K562 (cell line): Measurements from ENCODE around the gene YBX2. TPM values are rescaled to one million over a fixed set of nuclear protein-coding genes. Genes with fewer than 3 reads are reported as not detected.

ENCODE experiments used
- NR1H2 ChIP-seq: sonication (generic); formaldehyde crosslinking; IDR thresholded peaks from 2 replicates; pipeline ENCODE4 v1.4.0; 2020; ENCODE audit warnings: mild to moderate bottlenecking, missing genetic modification reagents
- PCBP2 ChIP-seq: fragments of 200-400 bp; formaldehyde crosslinking; IDR thresholded peaks from 2 replicates; pipeline ENCODE4 v1.6.1; 2018; ENCODE audit warnings: low read length, low read depth, mild to moderate bottlenecking, moderate library complexity; ENCODE audit not compliant: poor library complexity, severe bottlenecking
- POLR3G ChIP-seq: IDR thresholded peaks from 2 replicates; pipeline ENCODE4 v1.6.1; 2011; ENCODE audit not compliant: insufficient read length, insufficient replicate concordance; ENCODE audit errors: extremely low read depth
- PTTG1 ChIP-seq: fragments of 450-650 bp; IDR thresholded peaks from 2 replicates; pipeline ENCODE4 v1.6.1; 2016; ENCODE audit warnings: low read depth, mild to moderate bottlenecking, missing genetic modification characterization, missing compliant biosample characterization
- ZNF354B ChIP-seq: fragments of 250-450 bp; sonication (Bioruptor Pico); IDR thresholded peaks from 2 replicates; pipeline ENCODE4 v1.4.0; 2020
- polyA plus RNA-seq, 8 experiments: library from polyadenylated mRNA; depleted of rRNA in 4 of 8; stranded (reverse) in 5 of 8; unstranded in 3 of 8; fragments of >200 nt; fragmentation: Nextera tagmentation in 2 of 8; fragmentation: Illumina TruSeq in 1 of 8; extraction: Ambion mirVana in 2 of 8; extraction: Trizol in 1 of 8; gene quantifications; 2 replicates each; pipeline versions ENCODE4 v1.2.1 to v1.2.3, GENCODE V29; 2011 to 2014; ENCODE audit warnings: inconsistent platforms in 1 of 8, missing spikeins in 1 of 8
- total RNA-seq, 7 experiments: library from RNA; depleted of rRNA in 6 of 7; stranded (reverse); fragments of >200 nt in 6 of 7; fragmentation: Illumina TruSeq in 2 of 7; extraction: Trizol in 2 of 7; gene quantifications; 2 replicates each; pipeline versions ENCODE4 v1.2.1 to v1.2.3, GENCODE V29; 2011 to 2021; ENCODE audit warnings: low replicate concordance in 1 of 7
- TF ChIP-seq, protein P1 (sequence below): fragments of 200-600 bp; sonication (generic); IDR thresholded peaks from one replicate; pipeline ENCODE4 v1.6.1; 2012; ENCODE audit warnings: mild to moderate bottlenecking, low read depth, low read length, inconsistent platforms
- TF ChIP-seq, protein P2 (sequence below): fragments of 450-650 bp; IDR thresholded peaks from 2 replicates; pipeline ENCODE4 v1.6.1; 2017; ENCODE audit warnings: antibody characterized with exemption
- TF ChIP-seq, protein P3 (sequence below): fragments of 450-650 bp; IDR thresholded peaks from 2 replicates; pipeline ENCODE4 v1.7.1; 2018; ENCODE audit warnings: mild to moderate bottlenecking, low read depth; ENCODE audit not compliant: partially characterized antibody

The YBX2 gene
- total and polyA plus RNA-seq, 9 of the 15 experiments (the other 6 are each of a cell fraction or from before 2014, with no cell fraction given): 0.03 to 0.59 (median 0.27) TPM; not detected in 6

DNA sequence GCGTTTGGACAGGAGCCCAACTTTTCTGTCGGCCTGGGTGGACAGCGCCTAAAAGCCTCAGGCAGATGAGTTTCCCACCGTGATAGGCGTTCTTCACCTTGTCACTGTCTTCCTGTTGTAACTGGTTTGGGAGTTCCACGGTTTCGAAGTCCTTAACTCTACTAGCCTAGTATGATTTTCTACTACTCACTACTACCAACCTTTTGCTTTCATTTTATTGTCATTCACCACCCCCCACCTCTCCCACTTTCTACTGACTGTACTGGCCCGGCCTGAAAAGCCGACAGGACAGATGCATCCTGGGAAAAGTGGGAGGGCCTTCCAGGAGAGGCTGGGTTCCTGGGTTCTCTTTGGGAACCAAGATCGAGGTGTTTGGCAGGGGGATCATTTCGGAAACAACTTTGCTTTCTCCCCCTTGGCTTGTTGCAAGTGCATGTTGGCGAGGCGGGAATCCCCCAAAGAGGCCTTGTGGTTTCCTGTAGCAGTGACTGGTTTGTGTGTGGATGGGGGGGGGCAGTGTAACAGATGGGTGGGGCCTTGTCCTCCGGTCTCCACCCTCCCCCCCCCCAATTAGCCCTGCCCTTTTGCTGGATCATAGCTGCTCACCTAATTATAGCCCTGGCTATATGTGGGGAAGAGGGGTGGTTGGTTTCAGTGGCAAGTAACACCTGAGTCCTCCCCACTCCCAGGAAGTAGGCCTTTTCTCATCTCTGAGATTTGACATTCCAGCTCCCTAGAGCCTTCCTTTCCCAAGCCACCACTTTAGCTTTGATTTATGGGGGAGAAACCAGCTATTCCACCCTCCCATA is 14.4 kb upstream of the YBX2 start (continued):
- TF ChIP-seq PTTG1 (no peak), POLR3G (no peak), NR1H2 (CRISPR knock-in tag) (no peak), PCBP2 (no peak), ZNF354B (CRISPR knock-in tag) (no peak)
- TF ChIP-seq, protein P1, sequence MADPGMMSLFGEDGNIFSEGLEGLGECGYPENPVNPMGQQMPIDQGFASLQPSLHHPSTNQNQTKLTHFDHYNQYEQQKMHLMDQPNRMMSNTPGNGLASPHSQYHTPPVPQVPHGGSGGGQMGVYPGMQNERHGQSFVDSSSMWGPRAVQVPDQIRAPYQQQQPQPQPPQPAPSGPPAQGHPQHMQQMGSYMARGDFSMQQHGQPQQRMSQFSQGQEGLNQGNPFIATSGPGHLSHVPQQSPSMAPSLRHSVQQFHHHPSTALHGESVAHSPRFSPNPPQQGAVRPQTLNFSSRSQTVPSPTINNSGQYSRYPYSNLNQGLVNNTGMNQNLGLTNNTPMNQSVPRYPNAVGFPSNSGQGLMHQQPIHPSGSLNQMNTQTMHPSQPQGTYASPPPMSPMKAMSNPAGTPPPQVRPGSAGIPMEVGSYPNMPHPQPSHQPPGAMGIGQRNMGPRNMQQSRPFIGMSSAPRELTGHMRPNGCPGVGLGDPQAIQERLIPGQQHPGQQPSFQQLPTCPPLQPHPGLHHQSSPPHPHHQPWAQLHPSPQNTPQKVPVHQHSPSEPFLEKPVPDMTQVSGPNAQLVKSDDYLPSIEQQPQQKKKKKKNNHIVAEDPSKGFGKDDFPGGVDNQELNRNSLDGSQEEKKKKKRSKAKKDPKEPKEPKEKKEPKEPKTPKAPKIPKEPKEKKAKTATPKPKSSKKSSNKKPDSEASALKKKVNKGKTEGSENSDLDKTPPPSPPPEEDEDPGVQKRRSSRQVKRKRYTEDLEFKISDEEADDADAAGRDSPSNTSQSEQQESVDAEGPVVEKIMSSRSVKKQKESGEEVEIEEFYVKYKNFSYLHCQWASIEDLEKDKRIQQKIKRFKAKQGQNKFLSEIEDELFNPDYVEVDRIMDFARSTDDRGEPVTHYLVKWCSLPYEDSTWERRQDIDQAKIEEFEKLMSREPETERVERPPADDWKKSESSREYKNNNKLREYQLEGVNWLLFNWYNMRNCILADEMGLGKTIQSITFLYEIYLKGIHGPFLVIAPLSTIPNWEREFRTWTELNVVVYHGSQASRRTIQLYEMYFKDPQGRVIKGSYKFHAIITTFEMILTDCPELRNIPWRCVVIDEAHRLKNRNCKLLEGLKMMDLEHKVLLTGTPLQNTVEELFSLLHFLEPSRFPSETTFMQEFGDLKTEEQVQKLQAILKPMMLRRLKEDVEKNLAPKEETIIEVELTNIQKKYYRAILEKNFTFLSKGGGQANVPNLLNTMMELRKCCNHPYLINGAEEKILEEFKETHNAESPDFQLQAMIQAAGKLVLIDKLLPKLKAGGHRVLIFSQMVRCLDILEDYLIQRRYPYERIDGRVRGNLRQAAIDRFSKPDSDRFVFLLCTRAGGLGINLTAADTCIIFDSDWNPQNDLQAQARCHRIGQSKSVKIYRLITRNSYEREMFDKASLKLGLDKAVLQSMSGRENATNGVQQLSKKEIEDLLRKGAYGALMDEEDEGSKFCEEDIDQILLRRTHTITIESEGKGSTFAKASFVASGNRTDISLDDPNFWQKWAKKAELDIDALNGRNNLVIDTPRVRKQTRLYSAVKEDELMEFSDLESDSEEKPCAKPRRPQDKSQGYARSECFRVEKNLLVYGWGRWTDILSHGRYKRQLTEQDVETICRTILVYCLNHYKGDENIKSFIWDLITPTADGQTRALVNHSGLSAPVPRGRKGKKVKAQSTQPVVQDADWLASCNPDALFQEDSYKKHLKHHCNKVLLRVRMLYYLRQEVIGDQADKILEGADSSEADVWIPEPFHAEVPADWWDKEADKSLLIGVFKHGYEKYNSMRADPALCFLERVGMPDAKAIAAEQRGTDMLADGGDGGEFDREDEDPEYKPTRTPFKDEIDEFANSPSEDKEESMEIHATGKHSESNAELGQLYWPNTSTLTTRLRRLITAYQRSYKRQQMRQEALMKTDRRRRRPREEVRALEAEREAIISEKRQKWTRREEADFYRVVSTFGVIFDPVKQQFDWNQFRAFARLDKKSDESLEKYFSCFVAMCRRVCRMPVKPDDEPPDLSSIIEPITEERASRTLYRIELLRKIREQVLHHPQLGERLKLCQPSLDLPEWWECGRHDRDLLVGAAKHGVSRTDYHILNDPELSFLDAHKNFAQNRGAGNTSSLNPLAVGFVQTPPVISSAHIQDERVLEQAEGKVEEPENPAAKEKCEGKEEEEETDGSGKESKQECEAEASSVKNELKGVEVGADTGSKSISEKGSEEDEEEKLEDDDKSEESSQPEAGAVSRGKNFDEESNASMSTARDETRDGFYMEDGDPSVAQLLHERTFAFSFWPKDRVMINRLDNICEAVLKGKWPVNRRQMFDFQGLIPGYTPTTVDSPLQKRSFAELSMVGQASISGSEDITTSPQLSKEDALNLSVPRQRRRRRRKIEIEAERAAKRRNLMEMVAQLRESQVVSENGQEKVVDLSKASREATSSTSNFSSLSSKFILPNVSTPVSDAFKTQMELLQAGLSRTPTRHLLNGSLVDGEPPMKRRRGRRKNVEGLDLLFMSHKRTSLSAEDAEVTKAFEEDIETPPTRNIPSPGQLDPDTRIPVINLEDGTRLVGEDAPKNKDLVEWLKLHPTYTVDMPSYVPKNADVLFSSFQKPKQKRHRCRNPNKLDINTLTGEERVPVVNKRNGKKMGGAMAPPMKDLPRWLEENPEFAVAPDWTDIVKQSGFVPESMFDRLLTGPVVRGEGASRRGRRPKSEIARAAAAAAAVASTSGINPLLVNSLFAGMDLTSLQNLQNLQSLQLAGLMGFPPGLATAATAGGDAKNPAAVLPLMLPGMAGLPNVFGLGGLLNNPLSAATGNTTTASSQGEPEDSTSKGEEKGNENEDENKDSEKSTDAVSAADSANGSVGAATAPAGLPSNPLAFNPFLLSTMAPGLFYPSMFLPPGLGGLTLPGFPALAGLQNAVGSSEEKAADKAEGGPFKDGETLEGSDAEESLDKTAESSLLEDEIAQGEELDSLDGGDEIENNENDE: no peak
- TF ChIP-seq, protein P2, sequence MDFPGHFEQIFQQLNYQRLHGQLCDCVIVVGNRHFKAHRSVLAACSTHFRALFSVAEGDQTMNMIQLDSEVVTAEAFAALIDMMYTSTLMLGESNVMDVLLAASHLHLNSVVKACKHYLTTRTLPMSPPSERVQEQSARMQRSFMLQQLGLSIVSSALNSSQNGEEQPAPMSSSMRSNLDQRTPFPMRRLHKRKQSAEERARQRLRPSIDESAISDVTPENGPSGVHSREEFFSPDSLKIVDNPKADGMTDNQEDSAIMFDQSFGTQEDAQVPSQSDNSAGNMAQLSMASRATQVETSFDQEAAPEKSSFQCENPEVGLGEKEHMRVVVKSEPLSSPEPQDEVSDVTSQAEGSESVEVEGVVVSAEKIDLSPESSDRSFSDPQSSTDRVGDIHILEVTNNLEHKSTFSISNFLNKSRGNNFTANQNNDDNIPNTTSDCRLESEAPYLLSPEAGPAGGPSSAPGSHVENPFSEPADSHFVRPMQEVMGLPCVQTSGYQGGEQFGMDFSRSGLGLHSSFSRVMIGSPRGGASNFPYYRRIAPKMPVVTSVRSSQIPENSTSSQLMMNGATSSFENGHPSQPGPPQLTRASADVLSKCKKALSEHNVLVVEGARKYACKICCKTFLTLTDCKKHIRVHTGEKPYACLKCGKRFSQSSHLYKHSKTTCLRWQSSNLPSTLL: no peak
- TF ChIP-seq, protein P3, sequence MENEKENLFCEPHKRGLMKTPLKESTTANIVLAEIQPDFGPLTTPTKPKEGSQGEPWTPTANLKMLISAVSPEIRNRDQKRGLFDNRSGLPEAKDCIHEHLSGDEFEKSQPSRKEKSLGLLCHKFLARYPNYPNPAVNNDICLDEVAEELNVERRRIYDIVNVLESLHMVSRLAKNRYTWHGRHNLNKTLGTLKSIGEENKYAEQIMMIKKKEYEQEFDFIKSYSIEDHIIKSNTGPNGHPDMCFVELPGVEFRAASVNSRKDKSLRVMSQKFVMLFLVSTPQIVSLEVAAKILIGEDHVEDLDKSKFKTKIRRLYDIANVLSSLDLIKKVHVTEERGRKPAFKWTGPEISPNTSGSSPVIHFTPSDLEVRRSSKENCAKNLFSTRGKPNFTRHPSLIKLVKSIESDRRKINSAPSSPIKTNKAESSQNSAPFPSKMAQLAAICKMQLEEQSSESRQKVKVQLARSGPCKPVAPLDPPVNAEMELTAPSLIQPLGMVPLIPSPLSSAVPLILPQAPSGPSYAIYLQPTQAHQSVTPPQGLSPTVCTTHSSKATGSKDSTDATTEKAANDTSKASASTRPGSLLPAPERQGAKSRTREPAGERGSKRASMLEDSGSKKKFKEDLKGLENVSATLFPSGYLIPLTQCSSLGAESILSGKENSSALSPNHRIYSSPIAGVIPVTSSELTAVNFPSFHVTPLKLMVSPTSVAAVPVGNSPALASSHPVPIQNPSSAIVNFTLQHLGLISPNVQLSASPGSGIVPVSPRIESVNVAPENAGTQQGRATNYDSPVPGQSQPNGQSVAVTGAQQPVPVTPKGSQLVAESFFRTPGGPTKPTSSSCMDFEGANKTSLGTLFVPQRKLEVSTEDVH: no peak
